HepG2 (cell line): ENCODE data around the gene RPS5. TPM values are rescaled to one million over a fixed set of nuclear protein-coding genes. Genes with fewer than 3 reads are reported as not detected.

Experiments
- FIP1L1 ChIP-seq: fragments of 200-400 bp; formaldehyde crosslinking; IDR thresholded peaks from 2 replicates; pipeline ENCODE4 v1.6.1; 2018; ENCODE audit warnings: low read depth, mild to moderate bottlenecking, low read length, moderate library complexity, borderline replicate concordance; ENCODE audit not compliant: insufficient read depth
- FOXJ3 ChIP-seq: sonication (generic); formaldehyde crosslinking; IDR thresholded peaks from 2 replicates; pipeline ENCODE4 v1.4.0; 2020; ENCODE audit warnings: missing genetic modification reagents, mild to moderate bottlenecking, borderline replicate concordance
- GATA4 ChIP-seq: sonication (generic); IDR thresholded peaks from 2 replicates; pipeline ENCODE4 v1.6.1; 2016; ENCODE audit warnings: antibody characterized with exemption, low read depth, borderline replicate concordance
- HDAC2 ChIP-seq: sonication (generic); formaldehyde crosslinking; IDR thresholded peaks from 2 replicates; pipeline ENCODE4 v1.4.0; 2020; ENCODE audit warnings: missing genetic modification reagents
- HIVEP1 ChIP-seq: sonication (generic); formaldehyde crosslinking; IDR thresholded peaks from 2 replicates; pipeline ENCODE4 v1.4.0; 2020; ENCODE audit warnings: mild to moderate bottlenecking, missing genetic modification reagents
- KDM6A ChIP-seq: IDR thresholded peaks from 2 replicates; pipeline ENCODE4 v1.6.1; 2016; ENCODE audit warnings: low read depth
- MBNL3 ChIP-seq: fragments of 250-450 bp; sonication (Bioruptor Pico); conservative IDR thresholded peaks from 2 replicates; pipeline ENCODE4 v1.8.0; 2022; ENCODE audit warnings: mild to moderate bottlenecking, inconsistent platforms
- NR3C1 ChIP-seq: sonication (generic); formaldehyde crosslinking; IDR thresholded peaks from 2 replicates; pipeline ENCODE4 v1.4.0; 2020; ENCODE audit warnings: missing genetic modification reagents
- SNAPC2 ChIP-seq: sonication (generic); formaldehyde crosslinking; IDR thresholded peaks from 2 replicates; pipeline ENCODE4 v1.8.1; 2022; ENCODE audit warnings: mild to moderate bottlenecking, missing genetic modification reagents
- ZC3H13 ChIP-seq: sonication (generic); formaldehyde crosslinking; IDR thresholded peaks from 2 replicates; pipeline ENCODE4 v1.8.1; 2023; ENCODE audit warnings: mild to moderate bottlenecking, missing genetic modification reagents, moderate library complexity
- ZFP37 ChIP-seq: sonication (generic); formaldehyde crosslinking; IDR thresholded peaks from 2 replicates; pipeline ENCODE4 v1.4.0; 2020; ENCODE audit warnings: missing genetic modification reagents, borderline replicate concordance
- ZNF234 ChIP-seq: sonication (generic); formaldehyde crosslinking; conservative IDR thresholded peaks from 2 replicates; pipeline ENCODE4 v1.5.1; 2020; ENCODE audit warnings: mild to moderate bottlenecking, missing genetic modification reagents
- ZNF256 ChIP-seq: sonication (generic); formaldehyde crosslinking; conservative IDR thresholded peaks from 2 replicates; pipeline ENCODE4 v1.4.0; 2020; ENCODE audit warnings: missing genetic modification reagents
- ZNF562 ChIP-seq: sonication (generic); formaldehyde crosslinking; IDR thresholded peaks from 2 replicates; pipeline ENCODE4 v1.8.0; 2022; ENCODE audit warnings: missing genetic modification reagents, borderline replicate concordance
- ZNF670 ChIP-seq: sonication (generic); formaldehyde crosslinking; IDR thresholded peaks from 2 replicates; pipeline ENCODE4 v1.8.0; 2022; ENCODE audit warnings: mild to moderate bottlenecking, missing genetic modification reagents, borderline replicate concordance
- ZNF878 ChIP-seq: sonication (generic); formaldehyde crosslinking; IDR thresholded peaks from 2 replicates; pipeline ENCODE4 v1.8.1; 2023; ENCODE audit warnings: mild to moderate bottlenecking, missing genetic modification reagents, moderate library complexity
- polyA plus RNA-seq, 8 experiments: library from polyadenylated mRNA; depleted of rRNA in 3 of 8; stranded (reverse) in 7 of 8; unstranded in 1 of 8; fragments of >200 nt; fragmentation: Illumina TruSeq in 4 of 8; extraction: Trizol in 4 of 8; gene quantifications; 2 replicates each; pipeline versions ENCODE4 v1.2.1 to v1.2.3, GENCODE V29; 2011 to 2016; ENCODE audit warnings: low read depth in 4 of 8, missing spikeins in 1 of 8, mixed read lengths in 1 of 8; ENCODE audit not compliant: insufficient read depth in 1 of 8
- total RNA-seq, 5 experiments: library from RNA; depleted of rRNA; stranded (reverse); fragments of >200 nt; fragmentation: Illumina TruSeq; extraction: Trizol; gene quantifications; 2 replicates each; pipeline ENCODE4 v1.2.3, GENCODE V29; 2016; ENCODE audit warnings: low read depth in 1 of 5
- TF ChIP-seq, protein P1 (sequence below): sonication (generic); formaldehyde crosslinking; IDR thresholded peaks from 2 replicates; pipeline ENCODE4 v1.5.1; 2020; ENCODE audit warnings: mild to moderate bottlenecking, missing genetic modification reagents, borderline replicate concordance
- TF ChIP-seq, protein P2 (sequence below): sonication (generic); formaldehyde crosslinking; IDR thresholded peaks from 2 replicates; pipeline ENCODE4 v1.4.0; 2020; ENCODE audit warnings: missing genetic modification reagents
- TF ChIP-seq, protein P3 (sequence below): IDR thresholded peaks from 2 replicates; pipeline ENCODE4 v1.6.1; 2016; ENCODE audit warnings: missing compliant biosample characterization, missing genetic modification reagents, borderline replicate concordance
- TF ChIP-seq, protein P4 (sequence below): sonication (generic); formaldehyde crosslinking; IDR thresholded peaks from 2 replicates; pipeline ENCODE4 v1.4.0; 2020; ENCODE audit warnings: missing genetic modification reagents

The RPS5 gene
- total and polyA plus RNA-seq, 2 of the 13 experiments (the other 11 are each of a cell fraction or from before 2014, with no cell fraction given) = 1,544 to 4,408 TPM

DNA sequence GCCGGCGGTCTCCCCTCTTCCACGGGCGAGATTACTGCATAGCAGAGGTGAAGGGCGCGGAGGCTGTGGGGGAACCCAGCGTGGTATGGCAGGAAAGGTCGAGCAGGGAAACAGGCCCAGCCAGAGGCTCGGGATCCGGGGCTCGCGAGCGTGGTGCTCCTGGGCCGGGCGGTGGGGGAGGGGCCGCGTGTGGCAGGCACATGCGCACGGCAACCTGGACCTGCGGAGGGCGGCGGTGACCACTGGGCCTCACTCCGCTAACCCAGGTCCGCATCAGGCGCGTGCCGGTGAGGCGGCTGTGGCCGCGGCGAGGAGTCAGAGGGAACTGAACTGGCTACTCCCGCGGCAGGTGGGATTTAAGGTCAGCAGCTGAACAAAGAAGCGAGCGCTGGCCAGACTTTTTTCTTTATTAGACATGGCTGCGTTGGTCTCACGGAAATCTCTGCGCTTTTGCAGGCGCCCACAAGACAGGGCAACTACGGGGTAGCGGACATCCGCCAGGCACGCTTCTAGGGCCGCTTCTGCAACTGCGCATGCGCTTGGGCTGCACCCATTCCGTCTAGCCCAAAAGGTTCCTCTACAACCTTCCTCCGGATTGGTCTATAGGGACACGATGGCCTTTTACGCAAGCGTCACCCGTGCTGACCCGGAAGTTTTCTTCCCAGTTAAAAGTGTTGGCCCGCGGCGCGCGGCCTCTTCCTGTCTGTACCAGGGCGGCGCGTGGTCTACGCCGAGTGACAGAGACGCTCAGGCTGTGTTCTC is at the start of gene RPS5 (continued):
- TF ChIP-seq, protein P1, sequence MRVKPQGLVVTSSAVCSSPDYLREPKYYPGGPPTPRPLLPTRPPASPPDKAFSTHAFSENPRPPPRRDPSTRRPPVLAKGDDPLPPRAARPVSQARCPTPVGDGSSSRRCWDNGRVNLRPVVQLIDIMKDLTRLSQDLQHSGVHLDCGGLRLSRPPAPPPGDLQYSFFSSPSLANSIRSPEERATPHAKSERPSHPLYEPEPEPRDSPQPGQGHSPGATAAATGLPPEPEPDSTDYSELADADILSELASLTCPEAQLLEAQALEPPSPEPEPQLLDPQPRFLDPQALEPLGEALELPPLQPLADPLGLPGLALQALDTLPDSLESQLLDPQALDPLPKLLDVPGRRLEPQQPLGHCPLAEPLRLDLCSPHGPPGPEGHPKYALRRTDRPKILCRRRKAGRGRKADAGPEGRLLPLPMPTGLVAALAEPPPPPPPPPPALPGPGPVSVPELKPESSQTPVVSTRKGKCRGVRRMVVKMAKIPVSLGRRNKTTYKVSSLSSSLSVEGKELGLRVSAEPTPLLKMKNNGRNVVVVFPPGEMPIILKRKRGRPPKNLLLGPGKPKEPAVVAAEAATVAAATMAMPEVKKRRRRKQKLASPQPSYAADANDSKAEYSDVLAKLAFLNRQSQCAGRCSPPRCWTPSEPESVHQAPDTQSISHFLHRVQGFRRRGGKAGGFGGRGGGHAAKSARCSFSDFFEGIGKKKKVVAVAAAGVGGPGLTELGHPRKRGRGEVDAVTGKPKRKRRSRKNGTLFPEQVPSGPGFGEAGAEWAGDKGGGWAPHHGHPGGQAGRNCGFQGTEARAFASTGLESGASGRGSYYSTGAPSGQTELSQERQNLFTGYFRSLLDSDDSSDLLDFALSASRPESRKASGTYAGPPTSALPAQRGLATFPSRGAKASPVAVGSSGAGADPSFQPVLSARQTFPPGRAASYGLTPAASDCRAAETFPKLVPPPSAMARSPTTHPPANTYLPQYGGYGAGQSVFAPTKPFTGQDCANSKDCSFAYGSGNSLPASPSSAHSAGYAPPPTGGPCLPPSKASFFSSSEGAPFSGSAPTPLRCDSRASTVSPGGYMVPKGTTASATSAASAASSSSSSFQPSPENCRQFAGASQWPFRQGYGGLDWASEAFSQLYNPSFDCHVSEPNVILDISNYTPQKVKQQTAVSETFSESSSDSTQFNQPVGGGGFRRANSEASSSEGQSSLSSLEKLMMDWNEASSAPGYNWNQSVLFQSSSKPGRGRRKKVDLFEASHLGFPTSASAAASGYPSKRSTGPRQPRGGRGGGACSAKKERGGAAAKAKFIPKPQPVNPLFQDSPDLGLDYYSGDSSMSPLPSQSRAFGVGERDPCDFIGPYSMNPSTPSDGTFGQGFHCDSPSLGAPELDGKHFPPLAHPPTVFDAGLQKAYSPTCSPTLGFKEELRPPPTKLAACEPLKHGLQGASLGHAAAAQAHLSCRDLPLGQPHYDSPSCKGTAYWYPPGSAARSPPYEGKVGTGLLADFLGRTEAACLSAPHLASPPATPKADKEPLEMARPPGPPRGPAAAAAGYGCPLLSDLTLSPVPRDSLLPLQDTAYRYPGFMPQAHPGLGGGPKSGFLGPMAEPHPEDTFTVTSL (CRISPR knock-in tag) = no peak
- TF ChIP-seq ZC3H13 = 0 out of 2 replicates have a peak, but pooled peaks have one; percentile 78
- no peak for TF ChIP-seq ZNF878 (CRISPR knock-in tag)
- peak; percentile 36; the same call in 1 of the 2 replicates for TF ChIP-seq HDAC2 (CRISPR knock-in tag)
- peak; percentile 37; the same call in 1 of the 2 replicates for TF ChIP-seq FOXJ3
- no peak; the same call in 1 of the 2 replicates for TF ChIP-seq ZNF562 (CRISPR knock-in tag)
- no peak for TF ChIP-seq KDM6A (CRISPR knock-in tag)
- TF ChIP-seq ZNF670 = no peak
- 0 out of 2 replicates have a peak, but pooled peaks have one; percentile 3 for TF ChIP-seq ZNF256 (CRISPR knock-in tag)
- peak; percentile 90; the same call in 1 of the 2 replicates for TF ChIP-seq HIVEP1 (CRISPR knock-in tag)
- TF ChIP-seq, protein P2, sequence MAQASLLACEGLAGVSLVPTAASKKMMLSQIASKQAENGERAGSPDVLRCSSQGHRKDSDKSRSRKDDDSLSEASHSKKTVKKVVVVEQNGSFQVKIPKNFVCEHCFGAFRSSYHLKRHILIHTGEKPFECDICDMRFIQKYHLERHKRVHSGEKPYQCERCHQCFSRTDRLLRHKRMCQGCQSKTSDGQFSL (CRISPR knock-in tag) = peak; percentile 42; the same call in 1 of the 2 replicates
- no peak for TF ChIP-seq ZFP37
- TF ChIP-seq FIP1L1 = peak; percentile 32; the same call in 1 of the 2 replicates
- TF ChIP-seq NR3C1 = no peak; the same call in 1 of the 2 replicates
- no peak for TF ChIP-seq MBNL3
- TF ChIP-seq, protein P3, sequence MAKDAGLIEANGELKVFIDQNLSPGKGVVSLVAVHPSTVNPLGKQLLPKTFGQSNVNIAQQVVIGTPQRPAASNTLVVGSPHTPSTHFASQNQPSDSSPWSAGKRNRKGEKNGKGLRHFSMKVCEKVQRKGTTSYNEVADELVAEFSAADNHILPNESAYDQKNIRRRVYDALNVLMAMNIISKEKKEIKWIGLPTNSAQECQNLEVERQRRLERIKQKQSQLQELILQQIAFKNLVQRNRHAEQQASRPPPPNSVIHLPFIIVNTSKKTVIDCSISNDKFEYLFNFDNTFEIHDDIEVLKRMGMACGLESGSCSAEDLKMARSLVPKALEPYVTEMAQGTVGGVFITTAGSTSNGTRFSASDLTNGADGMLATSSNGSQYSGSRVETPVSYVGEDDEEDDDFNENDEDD (CRISPR knock-in tag) = peak; percentile 28; the same call in 1 of the 2 replicates
- TF ChIP-seq GATA4 = peak; percentile 58; the same call in 1 of the 2 replicates
- TF ChIP-seq SNAPC2 = no peak
- TF ChIP-seq ZNF234 (CRISPR knock-in tag) = no peak; the same call in 1 of the 2 replicates
- TF ChIP-seq, protein P4, sequence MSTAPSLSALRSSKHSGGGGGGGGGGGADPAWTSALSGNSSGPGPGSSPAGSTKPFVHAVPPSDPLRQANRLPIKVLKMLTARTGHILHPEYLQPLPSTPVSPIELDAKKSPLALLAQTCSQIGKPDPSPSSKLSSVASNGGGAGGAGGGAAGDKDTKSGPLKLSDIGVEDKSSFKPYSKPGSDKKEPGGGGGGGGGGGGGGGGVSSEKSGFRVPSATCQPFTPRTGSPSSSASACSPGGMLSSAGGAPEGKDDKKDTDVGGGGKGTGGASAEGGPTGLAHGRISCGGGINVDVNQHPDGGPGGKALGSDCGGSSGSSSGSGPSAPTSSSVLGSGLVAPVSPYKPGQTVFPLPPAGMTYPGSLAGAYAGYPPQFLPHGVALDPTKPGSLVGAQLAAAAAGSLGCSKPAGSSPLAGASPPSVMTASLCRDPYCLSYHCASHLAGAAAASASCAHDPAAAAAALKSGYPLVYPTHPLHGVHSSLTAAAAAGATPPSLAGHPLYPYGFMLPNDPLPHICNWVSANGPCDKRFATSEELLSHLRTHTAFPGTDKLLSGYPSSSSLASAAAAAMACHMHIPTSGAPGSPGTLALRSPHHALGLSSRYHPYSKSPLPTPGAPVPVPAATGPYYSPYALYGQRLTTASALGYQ (CRISPR knock-in tag) = 0 out of 2 replicates have a peak, but pooled peaks have one; percentile 33
